ENCODE measurements around the gene C9orf78.

The C9orf78 gene

GRCh38 chr9:129849901-129850300 is 14.8 kb upstream of the C9orf78 start:
- no peak for TF ChIP-seq FOXM1 (IDR thresholded peaks at IDR 0.05; ENCODE audit: borderline replicate concordance, low read depth)
- TF ChIP-seq USF1 (IDR thresholded peaks at IDR 0.05): no peak
- TF ChIP-seq REST (IDR thresholded peaks at IDR 0.05; ENCODE audit: low read depth): no peak

- TF ChIP-seq EP300 (IDR thresholded peaks at IDR 0.05; ENCODE audit: borderline replicate concordance): no peak
- TF ChIP-seq NFIC (IDR thresholded peaks at IDR 0.05): no peak
- no peak for TF ChIP-seq CEBPB (IDR thresholded peaks at IDR 0.05)
- TF ChIP-seq USF1 (IDR thresholded peaks at IDR 0.05): no peak
- no peak for TF ChIP-seq REST (IDR thresholded peaks at IDR 0.05; ENCODE audit: low read depth)
- TF ChIP-seq MAX (IDR thresholded peaks at IDR 0.05): no peak
- no peak for TF ChIP-seq ZBTB7A (IDR thresholded peaks at IDR 0.05; ENCODE audit: low read depth)
- no peak for TF ChIP-seq FOXM1 (IDR thresholded peaks at IDR 0.05; ENCODE audit: borderline replicate concordance, low read depth)
- TF ChIP-seq YY1 (IDR thresholded peaks at IDR 0.05; ENCODE audit: low read depth): no peak
- no peak for TF ChIP-seq TEAD4 (IDR thresholded peaks at IDR 0.05)
- TF ChIP-seq RAD21 (IDR thresholded peaks at IDR 0.05; ENCODE audit: low read depth): no peak
- TF ChIP-seq TAF1 (IDR thresholded peaks at IDR 0.05; ENCODE audit: low read depth): no peak
- no peak for TF ChIP-seq TCF12 (IDR thresholded peaks at IDR 0.05; ENCODE audit: low read depth)
- TF ChIP-seq CREB1 (IDR thresholded peaks at IDR 0.05; ENCODE audit: low read depth): no peak
- TF ChIP-seq EGR1 (IDR thresholded peaks at IDR 0.05): no peak
Observed at GRCh38 chr9:129848712-129849441, 13.8 kb upstream of the C9orf78 start.

- TF ChIP-seq EGR1 (IDR thresholded peaks at IDR 0.05): no peak
- no peak for TF ChIP-seq MAX (IDR thresholded peaks at IDR 0.05)
- no peak for TF ChIP-seq CREB1 (IDR thresholded peaks at IDR 0.05; ENCODE audit: low read depth)
- no peak for TF ChIP-seq FOXM1 (IDR thresholded peaks at IDR 0.05; ENCODE audit: borderline replicate concordance, low read depth)
- no peak for TF ChIP-seq ZBTB7A (IDR thresholded peaks at IDR 0.05; ENCODE audit: low read depth)
- no peak for TF ChIP-seq TCF12 (IDR thresholded peaks at IDR 0.05; ENCODE audit: low read depth)
- no peak for TF ChIP-seq EP300 (IDR thresholded peaks at IDR 0.05; ENCODE audit: borderline replicate concordance)
- no peak for TF ChIP-seq YY1 (IDR thresholded peaks at IDR 0.05; ENCODE audit: low read depth)
- TF ChIP-seq CEBPB (IDR thresholded peaks at IDR 0.05): no peak
- no peak for TF ChIP-seq TAF1 (IDR thresholded peaks at IDR 0.05; ENCODE audit: low read depth)
- TF ChIP-seq USF1 (IDR thresholded peaks at IDR 0.05): no peak
- no peak for TF ChIP-seq NFIC (IDR thresholded peaks at IDR 0.05)
- TF ChIP-seq RAD21 (IDR thresholded peaks at IDR 0.05; ENCODE audit: low read depth): no peak
- no peak for TF ChIP-seq REST (IDR thresholded peaks at IDR 0.05; ENCODE audit: low read depth)
- no peak for TF ChIP-seq TEAD4 (IDR thresholded peaks at IDR 0.05)
Observed at GRCh38 chr9:129845373-129845772, 10.3 kb upstream of the C9orf78 start.

GRCh38 chr9:129841071-129841470 is 6.0 kb upstream of the C9orf78 start:
- no peak for TF ChIP-seq TEAD4 (IDR thresholded peaks at IDR 0.05)
- TF ChIP-seq MAX (IDR thresholded peaks at IDR 0.05): no peak
- no peak for TF ChIP-seq EGR1 (IDR thresholded peaks at IDR 0.05)
- TF ChIP-seq TCF12 (IDR thresholded peaks at IDR 0.05; ENCODE audit: low read depth): no peak
- no peak for TF ChIP-seq REST (IDR thresholded peaks at IDR 0.05; ENCODE audit: low read depth)
- TF ChIP-seq YY1 (IDR thresholded peaks at IDR 0.05; ENCODE audit: low read depth): no peak
- no peak for TF ChIP-seq CREB1 (IDR thresholded peaks at IDR 0.05; ENCODE audit: low read depth)
- no peak for TF ChIP-seq USF1 (IDR thresholded peaks at IDR 0.05)
- no peak for TF ChIP-seq CEBPB (IDR thresholded peaks at IDR 0.05)
- no peak for TF ChIP-seq NFIC (IDR thresholded peaks at IDR 0.05)
- no peak for TF ChIP-seq EP300 (IDR thresholded peaks at IDR 0.05; ENCODE audit: borderline replicate concordance)
- no peak for TF ChIP-seq ZBTB7A (IDR thresholded peaks at IDR 0.05; ENCODE audit: low read depth)
- TF ChIP-seq RAD21 (IDR thresholded peaks at IDR 0.05; ENCODE audit: low read depth): no peak
- TF ChIP-seq TAF1 (IDR thresholded peaks at IDR 0.05; ENCODE audit: low read depth): no peak
- TF ChIP-seq FOXM1 (IDR thresholded peaks at IDR 0.05; ENCODE audit: borderline replicate concordance, low read depth): no peak

Data from Ishikawa (cell line).